Heart left ventricle (tissue), 16 donors: ENCODE measurements around the gene FCRL6. TPM values are rescaled to one million over a fixed set of nuclear protein-coding genes. Genes with fewer than 3 reads are reported as not detected.

Source experiments
- ATAC-seq, 4 donors: fragments of 200-7000 bp; cut with Tn5 transposase; one replicate each; pipeline ENCODE4 v1.9.1; 2020 to 2022; ENCODE audit warnings: moderate library complexity in 4 of 4, mild to moderate bottlenecking in 3 of 4, moderate number of reproducible peaks in 1 of 4
- DNase-seq, 5 donors: peaks; one replicate each; pipeline ENCODE4 v3.0.0-alpha.2; 2020
- H3K27ac ChIP-seq, 12 donors: fragments of 200-600 bp; sonication (generic) in 4 of 12; one replicate each; pipeline versions ENCODE4 v1.5.0 to v1.8.0; 2016 to 2022; ENCODE audit warnings: mild to moderate bottlenecking in 2 of 12
- H3K27me3 ChIP-seq, 9 donors: fragments of 200-600 bp; sonication (generic) in 2 of 9; one replicate each; pipeline versions ENCODE4 v1.5.1 to v1.8.0; 2016 to 2022; ENCODE audit warnings: mild to moderate bottlenecking in 3 of 9
- H3K36me3 ChIP-seq, 9 donors: fragments of 200-600 bp; sonication (generic) in 2 of 9; one replicate each; pipeline versions ENCODE4 v1.5.0 to v1.8.0; 2018 to 2022; ENCODE audit warnings: mild to moderate bottlenecking in 2 of 9
- H3K4me1 ChIP-seq, 12 donors: fragments of 200-600 bp; sonication (generic) in 4 of 12; one replicate each; pipeline versions ENCODE4 v1.5.0 to v1.8.0; 2016 to 2022; ENCODE audit warnings: mild to moderate bottlenecking in 3 of 12
- H3K4me3 ChIP-seq, 12 donors: fragments of 200-600 bp; sonication (generic) in 4 of 12; one replicate each; pipeline versions ENCODE4 v1.5.0 to v1.8.0; 2017 to 2022; ENCODE audit warnings: mild to moderate bottlenecking in 9 of 12, moderate library complexity in 4 of 12
- H3K9me3 ChIP-seq, 12 donors: fragments of 200-600 bp; sonication (generic) in 4 of 12; one replicate each; pipeline versions ENCODE4 v1.5.0 to v1.8.0; 2016 to 2022; ENCODE audit warnings: mild to moderate bottlenecking in 1 of 12
- POLR2A ChIP-seq, 2 donors: fragments of 450-650 bp; IDR thresholded peaks; one replicate each; pipeline ENCODE4 v1.6.1; 2017; ENCODE audit warnings: antibody characterized with exemption in 2 of 2, mild to moderate bottlenecking in 2 of 2, moderate library complexity in 2 of 2
- WGBS, 4 donors: extraction: QIAGEN DNeasy Blood & Tissue Kit in 2 of 4; methylation state at CpG; one replicate each; pipeline versions ENCODE4 v1.1.5 to v1.1.7; 2013 to 2018; 5-methylcytosine and 5-hydroxymethylcytosine counted together
- intact Hi-C, 10 donors: fragments of 100-400 bp; cut with DNase I; formaldehyde crosslinking; loops; one replicate each; pipeline versions ENCODE4 v1.11.1 to v1.14.2; 2022
- polyA plus RNA-seq, 2 donors: library from polyadenylated mRNA; stranded (reverse); fragments of 200-250 nt; gene quantifications; one replicate each; pipeline ENCODE4 v1.2.3, GENCODE V29; 2013
- total RNA-seq, 9 donors: library from RNA; depleted of rRNA in 2 of 9; stranded (reverse); fragments of >200 nt in 2 of 9; fragmentation: NEBNext Ultra II Directional in 3 of 9; extraction: Animal tissue kit (Norgen Biotek cat#: 25700) in 3 of 9; gene quantifications; one replicate each; pipeline versions ENCODE4 v1.1.0 to v1.2.4, GENCODE V29; 2016 to 2023
- TF ChIP-seq, protein P1 (sequence below), 12 donors: fragments of 200-600 bp; sonication (generic) in 4 of 12; IDR thresholded peaks; one replicate each; pipeline versions ENCODE4 v1.5.0 to v1.8.0; 2018 to 2022; ENCODE audit warnings: antibody characterized with exemption in 12 of 12, mild to moderate bottlenecking in 5 of 12
- donor health status: ischemic (EF 13 %, LVEDD 7.1; RV severe dilation, severe dysfunction).
- donor health status: healthy with polysubstance abuse.
- donor health status: DM: no; HTN: yes; CAD: no.
- donor health status: DM: no; HTN: no; CAD: no.
- donor health status: ischemic (EF 25% LVEDD 6.9; RV normal size, moderate dysfunction).
- donor health status: ischemic (EF 25% LVEDD 5.7; RV mildly dilated, moderate dysfunction).
- donor health status: healthy.
- donor health status: DM: yes; HTN: yes; CAD: no.
- donor health status: ischemic (EF 35%, LVEDD 5.7; RV mildly dilated, moderate dysfunction).
- donor health status: nonischemic (EF 11% LVEDD 7.7; RV severe dilation, severe dysfunction).
- donor health status: DM: yes; HTN: yes; CAD: no.
- donor health status: PGD.
- donor health status: ischemic (EF 29% LVEDD 5.4; RV normal size, mild dysfunction).
- donor health status: nonischemic (EF 23%, LVEDD 6.1; RV moderate dilation, normal function).

Gene FCRL6
- total and polyA plus RNA-seq, 11 donors = 0.21 to 2.0 (median 1.9) TPM; not detected in 8

DNA sequence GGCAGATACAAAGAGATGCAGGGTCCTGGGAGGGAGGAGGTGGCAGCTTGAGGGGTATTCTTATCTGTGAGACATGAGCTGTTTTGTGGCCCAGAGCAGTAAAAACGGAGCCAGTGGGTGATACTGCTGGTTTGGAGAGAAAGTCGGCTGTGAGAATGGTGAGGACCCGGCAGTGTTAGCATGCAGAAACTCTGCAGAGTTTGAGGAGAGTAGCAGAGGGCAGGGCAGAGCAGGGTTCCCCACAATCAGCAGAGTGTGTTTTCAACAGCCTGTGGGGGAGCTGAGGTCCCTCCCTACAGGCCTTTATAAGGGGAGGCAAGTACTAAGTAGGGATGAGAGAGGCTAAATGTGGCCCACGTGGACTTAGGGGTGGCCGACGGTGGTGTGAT is 24.9 kb downstream of the FCRL6 start:
- peak overlapping the region in 4 of 12 donors; percentile 4 to 58 (median 8) for H3K4me3 ChIP-seq
- WGBS, 4 donors = 83 to 89% (median 87%) methylated on average over 6 of the region's 6 CpGs
- no peak for DNase-seq
- H3K27ac ChIP-seq = peak overlapping the region in 2 of 12 donors; percentile 13 to 91
- TF ChIP-seq, protein P1, sequence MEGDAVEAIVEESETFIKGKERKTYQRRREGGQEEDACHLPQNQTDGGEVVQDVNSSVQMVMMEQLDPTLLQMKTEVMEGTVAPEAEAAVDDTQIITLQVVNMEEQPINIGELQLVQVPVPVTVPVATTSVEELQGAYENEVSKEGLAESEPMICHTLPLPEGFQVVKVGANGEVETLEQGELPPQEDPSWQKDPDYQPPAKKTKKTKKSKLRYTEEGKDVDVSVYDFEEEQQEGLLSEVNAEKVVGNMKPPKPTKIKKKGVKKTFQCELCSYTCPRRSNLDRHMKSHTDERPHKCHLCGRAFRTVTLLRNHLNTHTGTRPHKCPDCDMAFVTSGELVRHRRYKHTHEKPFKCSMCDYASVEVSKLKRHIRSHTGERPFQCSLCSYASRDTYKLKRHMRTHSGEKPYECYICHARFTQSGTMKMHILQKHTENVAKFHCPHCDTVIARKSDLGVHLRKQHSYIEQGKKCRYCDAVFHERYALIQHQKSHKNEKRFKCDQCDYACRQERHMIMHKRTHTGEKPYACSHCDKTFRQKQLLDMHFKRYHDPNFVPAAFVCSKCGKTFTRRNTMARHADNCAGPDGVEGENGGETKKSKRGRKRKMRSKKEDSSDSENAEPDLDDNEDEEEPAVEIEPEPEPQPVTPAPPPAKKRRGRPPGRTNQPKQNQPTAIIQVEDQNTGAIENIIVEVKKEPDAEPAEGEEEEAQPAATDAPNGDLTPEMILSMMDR (IDR thresholded peaks at IDR 0.05) = no peak
- no peak for TF ChIP-seq POLR2A (IDR thresholded peaks at IDR 0.05)
- H3K9me3 ChIP-seq = no peaks in the 10 kb centered on the region
- H3K4me1 ChIP-seq = peaks cover 0 to 74% (median 0%) of the 10 kb centered on the region in 12 donors
- H3K27me3 ChIP-seq = peaks cover 0 to 10% (median 0%) of the 10 kb centered on the region in 9 donors
- H3K36me3 ChIP-seq = no peaks in the 10 kb centered on the region
- no peak for ATAC-seq
- intact Hi-C loops = no loop called here

DNA sequence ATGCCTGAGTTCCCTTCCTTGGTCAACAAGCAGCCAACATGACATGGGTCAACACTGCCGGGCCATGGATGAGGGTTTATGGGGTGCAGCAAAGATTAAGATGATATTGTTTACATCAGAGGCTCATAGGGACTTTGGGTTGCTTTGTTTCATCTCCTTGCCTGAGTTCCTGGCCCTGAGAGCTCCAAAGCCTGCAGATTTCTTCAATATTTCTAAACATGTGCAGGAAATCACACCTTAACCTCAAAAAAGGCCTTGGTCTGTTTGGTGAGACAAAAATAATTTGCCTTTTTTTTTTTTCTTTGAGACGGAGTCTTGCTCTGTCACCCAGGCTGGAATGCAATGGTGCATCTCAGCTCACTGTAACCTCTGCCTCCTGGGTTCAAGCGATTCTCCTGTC is 25.4 kb downstream of the FCRL6 start:
- intact Hi-C loops = no loop called here
- Histone ChIP-seq H3K4me1 (peaks cover 0 to 74% (median 0%) of the 10 kb centered on the region in 12 donors), H3K27me3 (peaks cover 0 to 10% (median 0%) of the 10 kb centered on the region in 9 donors), H3K36me3 (peaks cover 0 to 3% (median 0%) of the 10 kb centered on the region in 9 donors), H3K9me3 (no peaks in the 10 kb centered on the region), H3K4me3 (peak overlapping the region in 3 of 12 donors; percentile 4 to 58 (median 7)), H3K27ac (peak overlapping the region in 1 of 12 donors; percentile 91)
- DNase-seq = no peak
- ATAC-seq = no peak
- TF ChIP-seq, protein P1 (IDR thresholded peaks at IDR 0.05) = no peak
- no peak for TF ChIP-seq POLR2A (IDR thresholded peaks at IDR 0.05)
- 95 to 100% (median 96%) methylated on average over 3 of the region's 3 CpGs for WGBS, 4 donors

DNA sequence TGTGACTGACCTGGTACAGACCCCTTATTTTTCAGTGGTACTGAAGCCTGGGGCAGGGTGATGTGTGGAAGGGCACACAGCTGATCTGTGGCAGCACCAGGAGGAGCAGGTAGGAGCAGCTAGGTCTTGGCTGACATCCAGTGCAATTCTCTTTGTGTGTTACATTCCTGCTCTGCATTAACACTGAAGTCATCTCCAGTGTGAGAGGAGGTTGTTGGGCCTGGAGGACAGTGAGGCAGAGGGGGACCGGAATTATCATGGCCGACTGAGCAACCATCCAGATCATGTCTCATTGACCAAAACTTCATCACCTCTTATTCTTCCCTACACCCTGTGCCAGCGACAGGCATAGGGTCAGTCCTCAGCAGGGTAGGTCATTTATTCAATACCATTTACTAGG is 26.0 kb downstream of the FCRL6 start:
- ATAC-seq (no peak), DNase-seq (no peak)
- 48 to 95% (median 71%) methylated on average over 3 of the region's 3 CpGs for WGBS, 4 donors
- H3K4me3 ChIP-seq = peak overlapping the region in 1 of 12 donors; percentile 58
- intact Hi-C loops = no loop called here
- peaks cover 0 to 10% (median 0%) of the 10 kb centered on the region in 9 donors for H3K36me3 ChIP-seq
- H3K9me3 ChIP-seq = no peaks in the 10 kb centered on the region
- TF ChIP-seq POLR2A (IDR thresholded peaks at IDR 0.05) = no peak
- TF ChIP-seq, protein P1 (IDR thresholded peaks at IDR 0.05) = no peak
- peaks cover 0 to 6% (median 0%) of the 10 kb centered on the region in 9 donors for H3K27me3 ChIP-seq
- H3K4me1 ChIP-seq = peaks cover 0 to 74% (median 0%) of the 10 kb centered on the region in 12 donors
- H3K27ac ChIP-seq = peak overlapping the region in 1 of 12 donors; percentile 91

DNA sequence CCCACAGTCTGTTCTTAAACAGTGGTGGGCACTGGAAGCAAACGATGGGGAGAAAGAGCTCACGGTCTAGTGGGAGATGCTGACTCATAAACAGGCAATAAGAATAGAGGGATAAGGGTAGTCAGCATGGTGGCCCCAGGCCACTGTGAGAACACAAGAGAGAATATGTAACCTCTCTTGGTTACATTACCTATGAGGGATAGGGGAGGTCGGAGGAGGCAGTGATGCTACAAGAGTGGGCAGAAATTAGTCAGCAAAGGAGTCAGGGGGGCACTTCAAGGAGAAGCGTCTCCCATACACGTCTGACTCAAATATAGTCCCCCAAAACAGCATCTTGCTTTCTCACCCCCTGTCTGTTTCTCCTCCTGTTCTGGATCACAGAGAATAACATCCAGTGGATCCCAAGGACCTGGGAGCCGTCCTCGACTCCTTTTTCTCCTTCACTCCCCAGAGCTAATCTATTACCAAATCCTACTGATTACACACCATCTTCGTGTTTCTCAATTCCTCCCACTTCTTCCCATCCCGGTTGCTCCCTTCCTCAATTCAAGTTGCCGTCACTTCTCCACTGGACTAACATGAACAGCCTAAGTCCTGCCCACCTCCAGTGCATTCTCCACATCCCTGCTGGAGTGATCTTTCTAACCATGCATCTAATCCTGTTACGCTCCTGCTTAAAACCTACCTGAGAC is 26.6 kb downstream of the FCRL6 start:
- TF ChIP-seq, protein P1 (IDR thresholded peaks at IDR 0.05) = no peak
- no peak for TF ChIP-seq POLR2A (IDR thresholded peaks at IDR 0.05)
- Histone ChIP-seq H3K27ac (peak overlapping the region in 1 of 12 donors; percentile 91), H3K4me1 (peaks cover 0 to 68% (median 0%) of the 10 kb centered on the region in 12 donors), H3K9me3 (no peaks in the 10 kb centered on the region), H3K36me3 (peaks cover 0 to 15% (median 0%) of the 10 kb centered on the region in 9 donors), H3K27me3 (peaks cover 0 to 6% (median 0%) of the 10 kb centered on the region in 9 donors), H3K4me3 (peak overlapping the region in 1 of 12 donors; percentile 58)
- intact Hi-C loops = no loop called here
- WGBS, 4 donors = 86 to 89% (median 88%) methylated on average over 11 of the region's 11 CpGs
- ATAC-seq = peak in 1 of 4 donors; percentile 19
- no peak for DNase-seq
